HG03064 (cell line): ENCODE data around the gene SPDYA.
A peak's percentile ranks its signal among the peaks of the same experiment; 100 is the strongest.

Experiments
- ATAC-seq: cut with Tn5 transposase; IDR thresholded peaks from one replicate; pipeline ENCODE4 v1.9.1; 2021; ENCODE audit warnings: low read depth; ENCODE audit not compliant: unreplicated experiment

Gene SPDYA

DNA sequence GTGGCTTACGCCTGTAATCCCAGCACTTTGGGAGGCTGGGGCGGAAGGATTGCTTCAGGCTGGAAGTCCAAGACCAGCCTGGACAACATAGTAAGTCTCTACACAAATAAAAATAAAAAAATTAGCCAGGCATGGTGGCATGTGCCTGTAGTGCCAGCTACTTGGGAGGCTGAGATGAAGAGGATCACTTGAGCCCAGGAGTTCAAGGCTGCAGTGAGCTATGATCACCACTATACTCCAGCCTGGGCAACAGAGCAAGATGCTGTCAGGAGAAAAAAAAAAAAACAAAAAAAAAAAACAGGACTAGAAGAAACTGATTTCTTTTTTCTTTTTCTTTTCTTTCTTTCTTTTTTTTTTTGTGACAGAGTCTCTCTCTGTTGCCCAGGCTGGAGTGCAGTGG lies 13.6 kb downstream of the SPDYA start:
- no peak for ATAC-seq

DNA sequence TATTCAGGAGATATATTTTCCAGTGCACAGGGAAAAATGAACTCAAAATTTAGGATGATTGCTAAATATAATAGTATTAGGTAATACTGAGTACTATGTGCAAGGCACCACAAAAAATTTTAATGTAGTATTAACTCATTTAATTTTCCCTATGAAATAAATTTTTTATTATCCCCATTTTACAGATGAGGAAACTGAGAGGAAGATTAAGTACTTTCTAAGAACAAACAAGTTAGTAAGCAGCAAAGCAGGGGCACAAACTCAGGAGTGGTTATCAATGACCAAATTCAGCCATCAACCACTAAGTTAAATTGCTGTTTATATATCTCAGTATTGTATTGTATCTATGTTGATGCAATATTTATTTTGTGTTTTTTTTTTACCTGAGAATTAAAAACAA lies 14.2 kb downstream of the SPDYA start:
- no peak for ATAC-seq

GRCh38 chr2:28828382-28828781 lies 17.7 kb downstream of the SPDYA start:
- no peak for ATAC-seq

DNA sequence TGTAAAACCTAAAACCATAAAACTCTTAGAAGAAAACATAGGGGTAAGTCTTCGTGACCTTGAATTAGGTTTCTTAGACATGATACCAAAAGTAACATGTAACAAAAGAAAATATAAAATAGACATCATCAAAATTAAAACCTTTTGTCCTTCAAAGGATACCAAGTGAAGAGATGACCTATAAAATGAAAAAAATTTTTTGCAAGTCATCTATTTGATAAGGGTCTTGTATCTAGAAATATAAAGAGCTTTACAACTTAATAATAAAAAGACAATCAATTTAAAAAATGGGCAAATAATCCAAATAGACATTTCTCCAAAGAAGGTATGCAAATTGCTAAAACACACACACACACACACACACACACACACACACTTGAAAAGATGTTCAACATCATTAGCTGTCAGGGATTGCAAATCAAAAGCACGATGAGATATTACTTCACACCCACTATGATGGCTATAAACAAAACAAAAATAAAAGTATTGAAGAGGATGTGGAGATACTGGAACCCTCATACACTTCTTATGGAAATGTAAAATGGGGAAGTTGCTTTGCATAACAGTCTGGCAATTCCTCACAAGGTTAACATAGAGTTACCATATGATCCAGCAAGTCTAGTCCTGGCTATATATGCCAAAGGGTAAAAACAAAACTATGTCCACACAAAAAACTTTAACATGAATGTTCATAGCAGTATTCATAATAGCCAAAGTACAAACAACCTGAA lies 23.3 kb downstream of the SPDYA start:
- no peak for ATAC-seq

- ATAC-seq, result no peak
Measured at GRCh38 chr2:28835781-28836180, 25.1 kb downstream of the SPDYA start.

GRCh38 chr2:28838971-28839370 lies 28.3 kb downstream of the SPDYA start:
- no peak for ATAC-seq

DNA sequence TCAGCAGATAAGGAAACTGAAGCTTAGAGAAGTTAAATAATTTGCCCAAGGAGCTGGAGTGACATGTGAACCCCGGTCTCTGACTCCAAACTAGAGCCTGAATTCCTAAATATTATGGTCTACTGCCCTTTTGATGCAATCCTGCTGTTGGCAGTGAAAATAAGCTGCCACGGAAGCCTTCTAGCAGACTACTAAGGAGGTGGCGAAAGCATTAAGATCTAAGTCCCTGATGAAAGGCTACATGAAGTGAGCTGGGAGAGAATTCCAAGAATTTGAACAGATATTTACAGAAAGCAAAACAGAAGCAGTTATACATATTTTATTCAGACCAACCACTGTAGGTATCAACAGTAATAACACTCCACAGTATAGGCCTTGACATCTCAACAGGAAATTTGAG lies 31.4 kb downstream of the SPDYA start:
- no peak for ATAC-seq

DNA sequence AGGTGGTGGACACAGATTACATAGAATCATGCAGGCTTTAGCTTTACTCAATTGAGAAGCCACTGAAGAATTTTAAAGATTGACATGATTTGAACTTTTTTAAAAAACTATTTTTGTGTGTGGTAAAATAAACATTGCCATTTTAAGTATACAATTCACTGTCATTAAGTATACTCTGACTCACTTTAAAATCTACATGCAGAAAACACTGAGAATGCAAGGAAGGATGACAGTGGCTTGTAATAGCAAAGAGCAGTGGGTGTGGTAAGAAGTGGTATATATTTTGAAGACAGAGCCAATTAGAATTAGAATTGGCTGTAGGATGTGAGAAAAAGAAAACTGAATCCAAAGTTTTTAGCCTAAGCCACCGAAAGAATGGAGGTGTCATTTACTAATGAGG lies 44.6 kb downstream of the SPDYA start:
- no peak for ATAC-seq

DNA sequence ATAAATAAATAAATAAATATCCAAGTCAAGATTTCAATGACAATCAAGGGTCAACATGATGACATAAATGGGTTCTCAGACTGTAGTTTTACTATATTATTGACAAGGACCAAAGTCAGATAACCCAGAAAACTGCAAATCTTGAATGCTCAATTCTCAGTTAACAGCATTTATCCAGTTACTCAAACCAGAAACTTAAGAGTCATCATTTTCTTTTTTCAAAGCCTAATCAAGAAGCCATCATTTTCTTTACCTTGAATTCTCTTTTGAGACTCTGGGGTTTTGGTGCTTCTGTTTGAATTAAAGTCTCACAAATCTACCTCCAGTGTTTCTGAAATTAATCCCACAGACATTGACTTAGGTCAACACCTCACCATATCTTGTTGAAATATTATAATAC lies 45.3 kb downstream of the SPDYA start:
- no peak for ATAC-seq

- ATAC-seq, result no peak
Measured at GRCh38 chr2:28868611-28869010, 58.0 kb downstream of the SPDYA start.

GRCh38 chr2:28869494-28870145 lies 59.0 kb downstream of the SPDYA start:
- ATAC-seq, result peak; percentile 36

GRCh38 chr2:28870146-28870891 lies 59.7 kb downstream of the SPDYA start, which contains the start of gene TRMT61B:
TRMT61B (minus strand) TSS chr2:28870309; CDS start chr2:28870277, 32 bp downstream.
- ATAC-seq, result peak; percentile 67

DNA sequence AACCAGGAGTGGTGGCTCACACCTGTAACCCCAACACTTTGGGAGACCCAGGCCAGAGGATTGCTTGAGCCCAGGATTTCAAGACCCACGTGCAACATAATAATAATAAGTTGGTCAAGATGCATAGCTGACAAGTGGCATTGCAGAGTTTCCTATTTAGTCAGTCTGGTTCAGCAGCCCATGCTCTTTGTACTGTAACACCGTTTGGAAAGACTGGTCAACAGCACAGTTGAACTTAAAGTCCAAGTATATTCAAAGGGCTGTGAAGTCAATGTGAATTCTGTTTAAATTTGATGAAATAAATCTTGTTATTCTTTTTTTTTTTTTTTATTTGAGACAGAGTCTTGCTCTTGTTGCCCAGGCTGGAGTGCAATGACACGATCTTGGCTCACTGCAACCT lies 61.0 kb downstream of the SPDYA start:
- no peak for ATAC-seq

DNA sequence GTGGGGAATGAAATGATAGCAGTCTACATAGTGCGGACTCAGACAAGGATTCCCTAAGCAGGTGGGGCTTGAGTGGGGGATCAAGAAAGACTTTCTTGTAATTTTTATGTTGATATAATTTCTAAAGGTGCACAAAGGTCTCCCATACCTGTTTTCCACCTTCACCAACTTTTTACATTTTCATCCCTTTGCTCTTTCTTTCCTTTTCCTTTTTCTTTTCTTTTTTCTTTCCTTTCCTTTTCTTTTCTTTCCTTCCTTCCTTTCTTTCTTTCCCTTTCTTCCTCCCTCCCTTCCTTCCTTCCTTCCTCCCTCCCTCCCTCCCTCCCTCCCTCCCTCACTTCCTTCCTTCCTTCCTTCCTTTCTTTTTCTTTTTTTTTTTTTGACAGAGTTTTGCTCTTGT lies 69.6 kb downstream of the SPDYA start:
- ATAC-seq, result no peak

- no peak for ATAC-seq
Measured at GRCh38 chr2:28893488-28893887, 82.9 kb downstream of the SPDYA start.

DNA sequence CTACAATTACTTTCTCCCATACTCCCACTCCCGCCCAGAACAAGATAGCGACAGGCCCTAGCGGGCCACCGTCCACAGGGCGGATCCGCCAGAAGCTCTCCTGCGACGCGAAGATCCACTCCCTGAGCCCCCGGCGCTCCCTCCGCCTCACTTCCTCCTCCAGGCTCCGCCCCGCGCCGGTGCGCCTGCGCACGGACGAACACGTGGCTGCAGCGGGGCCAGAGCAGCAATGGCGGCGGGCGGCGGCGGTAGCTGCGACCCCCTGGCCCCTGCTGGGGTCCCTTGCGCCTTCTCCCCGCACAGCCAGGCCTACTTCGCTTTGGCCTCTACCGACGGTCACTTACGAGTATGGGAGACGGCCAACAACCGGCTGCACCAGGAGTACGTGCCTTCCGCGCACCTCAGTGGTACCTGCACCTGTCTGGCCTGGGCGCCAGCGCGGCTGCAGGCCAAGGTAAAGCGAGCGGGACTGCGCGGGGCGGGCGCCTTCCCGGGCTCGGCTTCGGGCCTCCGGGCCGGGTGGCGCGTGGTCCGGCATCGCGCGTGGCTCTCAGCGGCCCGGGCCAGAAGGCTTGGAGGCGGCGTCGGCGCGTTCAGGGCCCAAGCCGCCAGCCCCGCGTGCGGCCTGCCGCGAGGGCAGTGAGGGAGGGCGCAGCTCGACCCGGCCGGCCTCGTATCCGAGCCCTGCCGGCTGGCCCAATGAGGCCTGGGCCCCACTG lies 84.0 kb downstream of the SPDYA start, which contains the start of gene WDR43:
TSS of gene WDR43 (plus strand) at position 198 of the 719 bp plus-strand sequence. CDS start at position 230, 32 bp downstream.
- peak; percentile 80 for ATAC-seq

- peak; percentile 19 for ATAC-seq
Measured at GRCh38 chr2:28895189-28895893, 84.7 kb downstream of the SPDYA start.

DNA sequence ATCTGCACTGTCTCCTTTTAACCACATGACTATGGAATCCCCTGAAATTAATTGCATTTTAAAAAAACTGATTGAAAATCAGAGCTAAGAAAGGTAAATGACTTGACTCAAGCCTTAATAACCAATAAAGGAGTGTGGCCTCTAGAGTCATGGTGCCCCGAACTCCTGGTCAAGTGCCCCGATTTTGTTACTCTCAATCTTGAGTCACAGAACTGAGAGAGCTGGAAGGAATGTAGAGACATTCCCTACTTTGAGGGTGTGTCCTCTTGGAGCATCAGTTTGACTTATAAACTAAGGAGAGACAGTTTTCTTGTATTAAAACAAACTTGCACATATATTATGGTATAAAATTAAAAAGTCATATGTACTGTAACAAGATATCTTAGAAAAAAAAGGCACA lies 86.3 kb downstream of the SPDYA start:
- no peak for ATAC-seq

DNA sequence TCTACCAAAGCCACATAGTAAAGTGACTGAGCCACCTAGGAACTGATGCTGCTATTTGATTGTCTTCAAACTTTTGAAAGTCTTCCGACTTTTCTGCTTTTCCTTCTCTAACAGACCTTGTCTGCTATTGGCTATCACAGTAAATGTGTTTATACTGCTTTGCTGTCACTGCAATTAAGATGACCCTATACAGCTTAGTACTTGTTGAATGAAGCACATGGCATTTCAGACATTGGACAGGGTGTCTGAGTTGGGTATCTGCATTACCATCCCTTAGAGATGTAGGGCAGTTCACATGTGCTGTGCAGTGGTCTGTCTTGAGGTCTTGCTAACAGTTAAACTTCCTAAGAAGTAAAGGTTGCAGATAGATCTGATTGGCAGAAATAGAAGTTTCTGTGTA lies 87.4 kb downstream of the SPDYA start:
- ATAC-seq, result no peak
